K562 (cell line): ENCODE data around the gene PALLD.

Source experiments
- CBFA2T2 ChIP-seq: fragments of 450-650 bp; conservative IDR thresholded peaks from 2 replicates; pipeline ENCODE4 v1.6.1; 2017; ENCODE audit warnings: mild to moderate bottlenecking
- DDX20 ChIP-seq: fragments of 450-650 bp; IDR thresholded peaks from 2 replicates; pipeline ENCODE4 v1.6.1; 2016; ENCODE audit warnings: missing genetic modification characterization, low read depth, mild to moderate bottlenecking, missing compliant biosample characterization, moderate library complexity
- EP300 ChIP-seq: IDR thresholded peaks from 2 replicates; pipeline ENCODE4 v1.6.1; 2012; ENCODE audit warnings: low read length, improper control_type of control experiment
- ETV6 ChIP-seq, 3 experiments: fragments of 150-350 bp in 1 of 3; sonication (generic) in 1 of 3; formaldehyde crosslinking in 1 of 3; IDR thresholded peaks; 2 replicates each; pipeline versions ENCODE4 v1.6.1 to v1.8.0; 2014 to 2022; ENCODE audit warnings: borderline replicate concordance in 2 of 3, low read depth in 2 of 3, antibody characterized with exemption in 1 of 3, low read length in 1 of 3, mild to moderate bottlenecking in 1 of 3, missing genetic modification reagents in 1 of 3
- GATAD2A ChIP-seq: fragments of 450-650 bp; IDR thresholded peaks from 2 replicates; pipeline ENCODE4 v1.6.1; 2017
- PHB2 ChIP-seq: fragments of 450-650 bp; IDR thresholded peaks from 2 replicates; pipeline ENCODE4 v1.6.1; 2017; ENCODE audit warnings: low read depth
- TEAD4 ChIP-seq, 2 experiments: sonication (generic) in 1 of 2; formaldehyde crosslinking in 1 of 2; IDR thresholded peaks; 2 replicates each; pipeline versions ENCODE4 v1.6.1 to v1.8.0; 2012 to 2022; ENCODE audit warnings: borderline replicate concordance in 1 of 2, inconsistent platforms in 1 of 2, low read length in 1 of 2, mild to moderate bottlenecking in 1 of 2, missing genetic modification reagents in 1 of 2

DNA sequence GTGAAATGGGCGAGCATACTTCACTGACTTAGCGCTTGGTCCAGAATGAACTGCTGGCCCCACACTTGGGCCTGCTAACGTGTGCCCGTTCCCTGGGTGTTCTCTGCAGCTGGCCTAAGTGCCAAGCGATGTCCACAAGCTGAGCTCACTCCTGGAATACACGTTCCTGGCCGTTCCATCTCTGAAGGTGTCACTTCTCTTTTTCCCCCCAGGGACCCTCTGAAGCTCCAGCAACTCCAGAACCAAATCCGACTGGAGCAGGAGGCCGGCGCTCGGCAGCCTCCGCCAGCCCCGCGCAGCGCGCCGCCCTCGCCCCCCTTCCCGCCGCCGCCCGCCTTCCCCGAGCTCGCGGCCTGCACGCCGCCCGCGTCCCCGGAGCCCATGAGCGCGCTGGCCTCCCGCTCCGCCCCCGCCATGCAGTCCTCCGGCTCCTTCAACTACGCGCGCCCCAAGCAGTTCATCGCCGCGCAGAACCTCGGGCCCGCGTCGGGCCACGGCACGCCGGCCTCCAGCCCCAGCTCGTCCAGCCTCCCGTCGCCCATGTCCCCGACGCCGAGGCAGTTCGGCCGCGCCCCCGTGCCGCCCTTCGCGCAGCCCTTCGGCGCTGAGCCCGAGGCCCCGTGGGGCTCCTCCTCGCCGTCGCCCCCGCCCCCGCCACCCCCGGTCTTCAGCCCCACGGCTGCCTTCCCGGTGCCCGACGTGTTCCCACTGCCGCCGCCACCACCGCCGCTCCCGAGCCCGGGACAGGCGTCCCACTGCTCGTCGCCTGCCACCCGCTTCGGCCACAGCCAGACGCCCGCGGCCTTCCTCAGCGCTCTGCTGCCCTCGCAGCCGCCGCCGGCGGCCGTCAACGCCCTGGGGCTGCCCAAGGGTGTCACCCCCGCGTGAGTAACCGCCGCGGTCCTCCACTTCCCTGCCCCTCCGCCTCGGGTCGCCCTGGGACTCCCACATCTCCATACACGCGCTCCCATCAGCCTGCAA is 380.9 kb downstream of the PALLD start:
- TF ChIP-seq CBFA2T2 (no peak), PHB2 (no peak), TEAD4 (IDR thresholded peaks at IDR 0.05; ENCODE audit: low read length) (no peak), TEAD4 (CRISPR knock-in tag; IDR thresholded peaks at IDR 0.05; ENCODE audit: borderline replicate concordance) (no peak), EP300 (no peak), DDX20 (no peak), GATAD2A (no peak), ETV6 (IDR thresholded peaks at IDR 0.05; ENCODE audit: borderline replicate concordance in 1 of 2, low read depth in 2 of 2, low read length in 1 of 2) (no peak), ETV6 (CRISPR knock-in tag; IDR thresholded peaks at IDR 0.05; ENCODE audit: borderline replicate concordance) (no peak)
